HG03439 (cell line): ENCODE data around the gene ARMH3.

Source experiments
- ATAC-seq: cut with Tn5 transposase; IDR thresholded peaks from one replicate; pipeline ENCODE4 v1.9.1; 2021; ENCODE audit warnings: mild to moderate bottlenecking, moderate library complexity; ENCODE audit not compliant: unreplicated experiment

Gene ARMH3

DNA sequence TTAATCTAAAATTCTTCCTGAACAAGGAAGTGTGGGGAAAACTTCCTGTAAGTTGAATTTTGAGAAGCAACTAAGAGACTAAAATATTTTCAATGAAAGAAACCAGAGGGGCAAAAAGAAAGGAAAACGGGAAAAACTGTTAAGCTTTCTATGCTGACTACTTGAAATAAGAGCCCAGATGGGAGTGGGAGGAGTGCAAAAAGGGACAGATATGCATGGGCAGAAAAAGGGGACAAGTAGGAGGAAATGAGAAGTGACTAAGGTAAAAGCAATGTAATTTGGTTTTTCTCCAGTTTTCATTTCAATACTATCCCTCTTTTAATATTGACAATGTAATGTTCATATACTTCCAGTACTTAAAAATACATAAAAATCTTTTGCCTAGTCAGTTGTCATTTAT lies 248.8 kb downstream of the ARMH3 start:
- no peak for ATAC-seq

DNA sequence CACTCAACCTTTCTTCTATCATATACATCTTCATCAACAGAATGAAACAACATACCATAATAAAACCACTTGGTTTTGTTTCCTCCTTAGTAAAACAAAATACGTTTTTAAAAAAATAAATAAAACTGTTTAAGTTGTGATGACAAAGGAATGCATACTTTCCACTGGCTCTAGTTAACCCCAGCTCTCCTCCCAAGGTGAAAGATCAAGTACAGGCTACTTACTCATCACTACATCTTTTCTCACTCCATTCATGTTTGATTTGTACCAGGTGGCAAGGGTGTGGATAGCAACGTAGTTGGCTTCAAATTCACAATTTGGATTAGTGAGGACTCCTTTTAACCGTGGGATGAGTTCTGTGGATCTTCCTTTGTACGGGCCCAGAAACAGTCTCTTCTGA lies 252.5 kb downstream of the ARMH3 start:
- no peak for ATAC-seq

- ATAC-seq = no peak
These were observed 258.4 kb downstream of the ARMH3 start for GRCh38 chr10:101797403-101798059.
